ENCODE results near the gene PDE4B. TPM values are rescaled to one million over a fixed set of nuclear protein-coding genes. Genes with fewer than 3 reads are reported as not detected.
A peak's percentile ranks its signal among the peaks of the same experiment; 100 is the strongest.

The PDE4B gene
- total RNA-seq, 2 donors from 2014 or later, result 2.0 to 5.7 TPM

GRCh38 chr1:66346057-66346795 is 553.5 kb downstream of the PDE4B start:
- TF ChIP-seq CTCF (IDR thresholded peaks at IDR 0.05), result no peak
- H3K27me3 ChIP-seq, result no peaks in the 10 kb centered on the region
- H3K9me3 ChIP-seq, result no peaks in the 10 kb centered on the region
- intact Hi-C loops (cut with DNase I), result no loop called here
- DNase-seq, result no peak
- no peak overlapping the region for H3K9ac ChIP-seq (ENCODE audit: low read depth in 2 of 2, low read length in 2 of 2)
- no peaks in the 10 kb centered on the region for H3K4me1 ChIP-seq
- no peak overlapping the region for H3K27ac ChIP-seq
- no peak overlapping the region for H3K4me3 ChIP-seq
- no peaks in the 10 kb centered on the region for H3K36me3 ChIP-seq

GRCh38 chr1:66346873-66347272 is 554.2 kb downstream of the PDE4B start:
- Histone ChIP-seq H3K9me3 (no peaks in the 10 kb centered on the region), H3K9ac (ENCODE audit: low read depth in 2 of 2, low read length in 2 of 2) (no peak overlapping the region), H3K27me3 (no peaks in the 10 kb centered on the region), H3K36me3 (no peaks in the 10 kb centered on the region), H3K4me1 (no peaks in the 10 kb centered on the region), H3K27ac (no peak overlapping the region), H3K4me3 (no peak overlapping the region)
- no peak for DNase-seq
- intact Hi-C loops (cut with DNase I), result no loop called here
- no peak for TF ChIP-seq CTCF (IDR thresholded peaks at IDR 0.05)

GRCh38 chr1:66348776-66349175 is 556.1 kb downstream of the PDE4B start:
- H3K27ac ChIP-seq, result peak overlapping the region; percentile 3
- H3K9me3 ChIP-seq, result no peaks in the 10 kb centered on the region
- H3K36me3 ChIP-seq, result no peaks in the 10 kb centered on the region
- no peak for DNase-seq
- H3K4me1 ChIP-seq, result no peaks in the 10 kb centered on the region
- H3K4me3 ChIP-seq, result no peak overlapping the region
- no peak overlapping the region for H3K9ac ChIP-seq (ENCODE audit: low read depth in 2 of 2, low read length in 2 of 2)
- no peak for TF ChIP-seq CTCF (IDR thresholded peaks at IDR 0.05)
- intact Hi-C loops (cut with DNase I), result no loop called here
- H3K27me3 ChIP-seq, result no peaks in the 10 kb centered on the region

GRCh38 chr1:66349242-66349641 is 556.5 kb downstream of the PDE4B start:
- no peaks in the 10 kb centered on the region for H3K27me3 ChIP-seq
- DNase-seq, result no peak
- TF ChIP-seq CTCF (IDR thresholded peaks at IDR 0.05), result no peak
- intact Hi-C loops (cut with DNase I), result no loop called here
- no peak overlapping the region for H3K4me3 ChIP-seq
- H3K36me3 ChIP-seq, result no peaks in the 10 kb centered on the region
- no peak overlapping the region for H3K9ac ChIP-seq (ENCODE audit: low read depth in 2 of 2, low read length in 2 of 2)
- no peaks in the 10 kb centered on the region for H3K9me3 ChIP-seq
- H3K27ac ChIP-seq, result peak overlapping the region; percentile 3
- no peaks in the 10 kb centered on the region for H3K4me1 ChIP-seq

GRCh38 chr1:66350001-66350547 is 557.4 kb downstream of the PDE4B start:
- no peaks in the 10 kb centered on the region for H3K4me1 ChIP-seq
- H3K36me3 ChIP-seq, result no peaks in the 10 kb centered on the region
- no peaks in the 10 kb centered on the region for H3K9me3 ChIP-seq
- intact Hi-C loops (cut with DNase I), result no loop called here
- peak overlapping the region; percentile 49 for H3K27ac ChIP-seq
- DNase-seq, result no peak
- no peak overlapping the region for H3K9ac ChIP-seq (ENCODE audit: low read depth in 2 of 2, low read length in 2 of 2)
- TF ChIP-seq CTCF (IDR thresholded peaks at IDR 0.05), result no peak
- no peak overlapping the region for H3K4me3 ChIP-seq
- H3K27me3 ChIP-seq, result no peaks in the 10 kb centered on the region

All from colonic mucosa (tissue), 4 donors.